Karpas-422 (cell line): Measurements from ENCODE around the gene TP53BP2. TPM values are rescaled to one million over a fixed set of nuclear protein-coding genes. Genes with fewer than 3 reads are reported as not detected.
"Not testable (repeated sequence)": the region's sequence is repeated elsewhere in the genome, so short reads cannot be mapped to it uniquely, and the experiment has no call there.

Source experiments
- DNase-seq: peaks from one replicate; pipeline ENCODE4 v3.0.0-alpha.2; 2015
- H2AFZ ChIP-seq: fragments of 200-600 bp; sonication (generic); 2 replicates; pipeline ENCODE4 v1.6.1; 2014; ENCODE audit warnings: antibody characterized with exemption, low read length, mixed read lengths
- H3K27ac ChIP-seq: fragments of 200-600 bp; sonication (generic); 2 replicates; pipeline ENCODE4 v1.5.1; 2014; ENCODE audit warnings: mild to moderate bottlenecking, low read length, moderate library complexity
- H3K27me3 ChIP-seq: fragments of 200-600 bp; sonication (generic); 2 replicates; pipeline ENCODE4 v1.6.1; 2014; ENCODE audit warnings: low read length, mixed read lengths
- H3K36me3 ChIP-seq: fragments of 200-600 bp; sonication (generic); 2 replicates; pipeline ENCODE4 v1.6.1; 2014; ENCODE audit warnings: low read length, mixed read lengths; ENCODE audit not compliant: insufficient read depth
- H3K4me1 ChIP-seq: fragments of 200-600 bp; sonication (generic); 2 replicates; pipeline ENCODE4 v1.6.1; 2014; ENCODE audit warnings: mild to moderate bottlenecking, low read length, mixed read lengths
- H3K4me2 ChIP-seq: fragments of 200-600 bp; sonication (generic); 2 replicates; pipeline ENCODE4 v1.6.1; 2014; ENCODE audit warnings: low read length, low read depth, mild to moderate bottlenecking; ENCODE audit not compliant: poor library complexity, severe bottlenecking
- H3K4me3 ChIP-seq: fragments of 200-600 bp; sonication (generic); 2 replicates; pipeline ENCODE4 v1.5.1; 2014; ENCODE audit warnings: mild to moderate bottlenecking, antibody characterized with exemption, low read length, mixed read lengths
- H3K79me2 ChIP-seq: fragments of 200-600 bp; sonication (generic); 2 replicates; pipeline ENCODE4 v1.6.1; 2014; ENCODE audit warnings: mild to moderate bottlenecking, low read length, mixed read lengths
- H3K9ac ChIP-seq: fragments of 200-600 bp; sonication (generic); 2 replicates; pipeline ENCODE4 v1.6.0; 2014; ENCODE audit warnings: low read length
- H3K9me2 ChIP-seq: fragments of 200-600 bp; sonication (generic), shearing (Covaris generic); replicated peaks from 2 replicates; pipeline ENCODE4 v1.6.0; 2014; ENCODE audit warnings: mild to moderate bottlenecking, low read length, moderate library complexity; ENCODE audit not compliant: insufficient read depth
- H3K9me3 ChIP-seq: fragments of 300-700, 200-600 bp; sonication (generic); 2 replicates; pipeline ENCODE4 v1.6.1; 2014; ENCODE audit warnings: low read length, mixed read lengths
- H4K20me1 ChIP-seq: fragments of 200-600 bp; sonication (generic); 2 replicates; pipeline ENCODE4 v1.6.1; 2014; ENCODE audit warnings: mild to moderate bottlenecking, antibody characterized with exemption, low read length, low read depth; ENCODE audit not compliant: insufficient read depth
- total RNA-seq: library from RNA; depleted of rRNA; stranded (reverse); fragments of >200 nt; shearing (Covaris generic); gene quantifications from 2 replicates; pipeline ENCODE4 v1.2.3, GENCODE V29; 2014; ENCODE audit warnings: low replicate concordance

TP53BP2 gene
- total RNA-seq, 1 experiment from 2014 or later = 1.5 TPM

- not testable (repeated sequence) for H3K9ac ChIP-seq, H3K27ac ChIP-seq
- H3K4me1 ChIP-seq = peaks cover 16% of the 10 kb centered on the region
Observed at GRCh38 chr1:223841977-223842623, 3.6 kb downstream of the TP53BP2 start.

GRCh38 chr1:223840254-223840653, 5.5 kb downstream of the TP53BP2 start:
- Histone ChIP-seq H3K9me3 (no peaks in the 10 kb centered on the region), H3K79me2 (no peaks in the 10 kb centered on the region), H3K4me3 (no peak overlapping the region), H3K4me2 (no peak overlapping the region), H4K20me1 (no peaks in the 10 kb centered on the region), H3K9me2 (no peaks in the 10 kb centered on the region), H3K9ac (no peak overlapping the region), H3K27ac (no peak overlapping the region), H3K36me3 (no peaks in the 10 kb centered on the region), H3K4me1 (peaks cover 4% of the 10 kb centered on the region), H2AFZ (no peak overlapping the region), H3K27me3 (no peaks in the 10 kb centered on the region)
- no peak for DNase-seq

More at GRCh38 chr1:223841977-223842623, 3.6 kb downstream of the TP53BP2 start:
- H3K27me3 ChIP-seq, H3K4me3 ChIP-seq, H2AFZ ChIP-seq, H3K4me2 ChIP-seq, H4K20me1 ChIP-seq, H3K36me3 ChIP-seq, H3K79me2 ChIP-seq, H3K9me2 ChIP-seq, DNase-seq, H3K9me3 ChIP-seq: not testable (repeated sequence)

- no peaks in the 10 kb centered on the region for H3K9me2 ChIP-seq
- H3K36me3 ChIP-seq = no peaks in the 10 kb centered on the region
- H3K27me3 ChIP-seq = no peaks in the 10 kb centered on the region
- no peaks in the 10 kb centered on the region for H3K79me2 ChIP-seq
- no peak overlapping the region for H3K9ac ChIP-seq
- no peak overlapping the region for H3K4me3 ChIP-seq
- no peaks in the 10 kb centered on the region for H3K4me1 ChIP-seq
- no peak overlapping the region for H2AFZ ChIP-seq
- H3K9me3 ChIP-seq = no peaks in the 10 kb centered on the region
- no peak overlapping the region for H3K27ac ChIP-seq
- H3K4me2 ChIP-seq = no peak overlapping the region
- DNase-seq = no peak
- no peaks in the 10 kb centered on the region for H4K20me1 ChIP-seq
Observed at GRCh38 chr1:223838125-223838854, 7.5 kb downstream of the TP53BP2 start.

GRCh38 chr1:223837687-223838086, 8.1 kb downstream of the TP53BP2 start:
- no peaks in the 10 kb centered on the region for H3K9me2 ChIP-seq
- no peak overlapping the region for H3K27ac ChIP-seq

GRCh38 chr1:223837206-223837605, 8.5 kb downstream of the TP53BP2 start:
- Histone ChIP-seq H3K9ac (no peak overlapping the region), H4K20me1 (no peaks in the 10 kb centered on the region), H3K79me2 (no peaks in the 10 kb centered on the region), H3K36me3 (no peaks in the 10 kb centered on the region), H3K4me2 (no peak overlapping the region), H2AFZ (no peak overlapping the region), H3K9me2 (no peaks in the 10 kb centered on the region), H3K27me3 (no peaks in the 10 kb centered on the region), H3K4me3 (no peak overlapping the region), H3K4me1 (no peaks in the 10 kb centered on the region), H3K9me3 (no peaks in the 10 kb centered on the region), H3K27ac (no peak overlapping the region)
- DNase-seq = no peak

More at GRCh38 chr1:223837687-223838086, 8.1 kb downstream of the TP53BP2 start:
- H3K79me2 ChIP-seq = no peaks in the 10 kb centered on the region
- no peaks in the 10 kb centered on the region for H3K27me3 ChIP-seq
- H3K4me1 ChIP-seq = no peaks in the 10 kb centered on the region
- H3K4me3 ChIP-seq = no peak overlapping the region
- no peaks in the 10 kb centered on the region for H3K9me3 ChIP-seq
- DNase-seq = no peak
- H3K4me2 ChIP-seq = no peak overlapping the region
- no peaks in the 10 kb centered on the region for H4K20me1 ChIP-seq
- H3K36me3 ChIP-seq = no peaks in the 10 kb centered on the region
- H3K9ac ChIP-seq = no peak overlapping the region
- no peak overlapping the region for H2AFZ ChIP-seq

- Histone ChIP-seq H3K9me3 (no peaks in the 10 kb centered on the region), H3K79me2 (no peaks in the 10 kb centered on the region), H3K4me2 (no peak overlapping the region), H3K36me3 (no peaks in the 10 kb centered on the region), H3K4me3 (no peak overlapping the region), H2AFZ (no peak overlapping the region), H4K20me1 (no peaks in the 10 kb centered on the region), H3K9ac (no peak overlapping the region), H3K27ac (no peak overlapping the region), H3K27me3 (no peaks in the 10 kb centered on the region), H3K4me1 (no peaks in the 10 kb centered on the region), H3K9me2 (no peaks in the 10 kb centered on the region)
- no peak for DNase-seq
Observed at GRCh38 chr1:223836586-223836985, 9.2 kb downstream of the TP53BP2 start.

- Histone ChIP-seq H3K36me3 (no peaks in the 10 kb centered on the region), H3K9me3 (no peaks in the 10 kb centered on the region), H3K9me2 (no peaks in the 10 kb centered on the region), H3K27ac (no peak overlapping the region), H4K20me1 (no peaks in the 10 kb centered on the region), H3K27me3 (no peaks in the 10 kb centered on the region), H3K9ac (no peak overlapping the region), H3K4me2 (no peak overlapping the region), H2AFZ (no peak overlapping the region), H3K4me3 (no peak overlapping the region), H3K79me2 (no peaks in the 10 kb centered on the region), H3K4me1 (no peaks in the 10 kb centered on the region)
- no peak for DNase-seq
Observed at GRCh38 chr1:223835754-223836153, 10.0 kb downstream of the TP53BP2 start.

GRCh38 chr1:223834660-223835263, 11.0 kb downstream of the TP53BP2 start:
- no peaks in the 10 kb centered on the region for H3K36me3 ChIP-seq
- no peaks in the 10 kb centered on the region for H3K9me2 ChIP-seq
- H2AFZ ChIP-seq = no peak overlapping the region
- H3K4me2 ChIP-seq = no peak overlapping the region
- no peak for DNase-seq
- no peaks in the 10 kb centered on the region for H4K20me1 ChIP-seq
- H3K4me3 ChIP-seq = no peak overlapping the region
- no peaks in the 10 kb centered on the region for H3K4me1 ChIP-seq
- H3K27me3 ChIP-seq = no peaks in the 10 kb centered on the region
- H3K9ac ChIP-seq = no peak overlapping the region
- H3K27ac ChIP-seq = no peak overlapping the region
- no peaks in the 10 kb centered on the region for H3K79me2 ChIP-seq
- no peaks in the 10 kb centered on the region for H3K9me3 ChIP-seq
